Right lobe of liver (tissue), 6 donors: ENCODE results near the gene COL24A1. TPM values are rescaled to one million over a fixed set of nuclear protein-coding genes. Genes with fewer than 3 reads are reported as not detected.

Experiments used
- ATAC-seq, 4 donors: fragments of 200-7000 bp; cut with Tn5 transposase; one replicate each; pipeline ENCODE4 v1.9.1; 2020; ENCODE audit warnings: mild to moderate bottlenecking in 4 of 4, moderate library complexity in 4 of 4
- DNase-seq, 3 donors: peaks; one replicate each; pipeline ENCODE4 v3.0.0-alpha.2; 2020
- H3K27ac ChIP-seq, 3 donors: fragments of 200-600 bp; one replicate each; pipeline ENCODE4 v1.8.0; 2022
- H3K27me3 ChIP-seq, 2 donors: fragments of 200-600 bp; one replicate each; pipeline ENCODE4 v1.8.0; 2022
- H3K36me3 ChIP-seq, 4 donors: fragments of 200-600 bp; sonication (generic) in 1 of 4; one replicate each; pipeline versions ENCODE4 v1.5.1 to v1.8.0; 2017 to 2022; ENCODE audit warnings: control low read depth in 1 of 4
- H3K4me1 ChIP-seq, 4 donors: fragments of 200-600 bp; sonication (generic) in 1 of 4; one replicate each; pipeline versions ENCODE4 v1.5.1 to v1.8.0; 2017 to 2022; ENCODE audit warnings: control low read depth in 1 of 4
- H3K4me3 ChIP-seq, 3 donors: fragments of 200-600 bp; one replicate each; pipeline ENCODE4 v1.8.0; 2022
- H3K9me3 ChIP-seq, 4 donors: fragments of 200-600 bp; sonication (generic) in 1 of 4; one replicate each; pipeline versions ENCODE4 v1.5.1 to v1.8.0; 2017 to 2022; ENCODE audit warnings: control low read depth in 1 of 4
- CTCF ChIP-seq, 4 donors: fragments of 200-600 bp in 3 of 4; fragments of 450-650 bp in 1 of 4; IDR thresholded peaks; one replicate each; pipeline versions ENCODE4 v1.5.1 to v1.8.0; 2016 to 2022; ENCODE audit warnings: antibody characterized with exemption in 4 of 4, mild to moderate bottlenecking in 2 of 4
- POLR2A ChIP-seq: fragments of 450-650 bp; IDR thresholded peaks from one replicate; pipeline ENCODE4 v1.6.1; 2017; ENCODE audit warnings: antibody characterized with exemption, mild to moderate bottlenecking
- WGBS: methylation state at CpG from one replicate; pipeline ENCODE4 v1.1.6; 2018; ENCODE audit warnings: low coverage, low lambda C conversion rate; ENCODE audit not compliant: insufficient coverage; ENCODE audit errors: missing lambda C conversion rate; 5-methylcytosine and 5-hydroxymethylcytosine counted together
- intact Hi-C, 2 donors: fragments of 100-400 bp; cut with DNase I; formaldehyde crosslinking; loops; one replicate each; pipeline versions ENCODE4 v1.11.2 to v1.14.1; 2022
- total RNA-seq, 6 experiments: library from RNA; depleted of rRNA in 2 of 6; stranded (reverse); fragments of >200 nt in 2 of 6; fragmentation: NEBNext Ultra II Directional in 3 of 6; extraction: Animal tissue kit (Norgen Biotek cat#: 25700) in 3 of 6; gene quantifications; one replicate each; pipeline versions ENCODE4 v1.1.0 to v1.2.4, GENCODE V29; 2016 to 2023
- donor health status: DM: no; HTN: yes; CAD: no.
- donor health status: DM: no; HTN: no; CAD: no.
- donor health status: DM: no; HTN: no; CAD: no.
- donor health status: DM: no; HTN: yes; CAD: no.
- donor health status: DM: no; HTN: yes; CAD: no.

COL24A1 gene
- total RNA-seq, 6 experiments from 2014 or later, result 0.05 to 0.07 TPM; not detected in 4

DNA sequence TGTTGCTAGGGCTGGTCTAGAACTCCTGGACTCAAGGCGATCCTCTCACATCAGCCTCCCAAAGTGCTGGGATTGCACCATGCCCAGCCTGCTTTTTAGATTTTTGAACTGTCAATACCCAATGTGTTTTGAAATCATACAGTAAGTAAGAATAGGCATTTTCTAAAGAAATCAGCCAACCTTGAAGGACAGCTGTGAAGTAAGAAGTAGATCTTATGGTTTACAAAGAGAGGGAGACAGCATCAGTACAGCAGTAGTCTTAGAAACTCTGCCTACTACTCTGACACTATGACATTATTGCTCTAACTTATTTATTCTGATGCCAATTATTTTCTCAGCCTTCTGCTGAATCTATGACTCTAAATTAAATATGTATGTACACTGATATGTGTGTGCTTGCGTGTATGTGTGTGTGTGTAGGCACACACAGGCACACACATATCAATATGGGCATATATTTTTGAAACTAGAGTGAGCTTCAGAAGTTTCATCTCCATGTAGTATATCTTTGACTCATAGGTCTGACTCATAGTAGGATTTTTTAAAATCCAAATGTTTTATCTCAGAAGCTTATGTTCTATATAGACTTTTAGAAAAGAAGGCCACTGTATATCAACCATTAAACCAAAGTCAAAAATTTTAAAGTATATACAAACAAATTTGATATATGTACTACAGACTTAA lies 140.4 kb downstream of the COL24A1 start:
- Histone ChIP-seq H3K36me3 (no peaks in the 10 kb centered on the region), H3K4me1 (no peaks in the 10 kb centered on the region), H3K27ac (no peak overlapping the region), H3K4me3 (no peak overlapping the region), H3K27me3 (no peaks in the 10 kb centered on the region), H3K9me3 (no peaks in the 10 kb centered on the region)
- no peak for TF ChIP-seq CTCF (IDR thresholded peaks at IDR 0.05)
- no peak for TF ChIP-seq POLR2A
- intact Hi-C loops, result no loop called here
- DNase-seq (no peak), ATAC-seq (no peak)
- 63% methylated on average over 2 of the region's 2 CpGs for WGBS

DNA sequence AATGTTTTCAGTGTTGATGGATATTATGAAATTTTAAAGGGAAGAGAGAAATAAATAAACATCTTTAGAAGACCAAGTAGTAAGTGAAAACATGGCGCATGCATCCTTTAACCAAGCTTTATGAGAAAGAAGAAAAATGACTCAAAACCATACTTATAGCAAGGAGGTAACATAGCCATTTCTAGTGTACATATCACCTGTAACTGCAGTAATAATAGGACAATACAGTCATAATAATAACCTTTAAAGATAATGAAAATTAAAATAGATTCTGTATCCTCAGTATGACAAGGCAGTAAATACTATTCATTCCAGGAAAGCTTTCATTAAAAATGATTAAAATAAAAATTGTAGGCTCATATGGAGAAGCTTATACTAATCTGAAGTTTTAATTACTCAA lies 141.2 kb downstream of the COL24A1 start:
- no peaks in the 10 kb centered on the region for H3K9me3 ChIP-seq
- H3K4me1 ChIP-seq, result no peaks in the 10 kb centered on the region
- WGBS, result 75% methylated on average over 1 of the region's 1 CpG
- no peak overlapping the region for H3K27ac ChIP-seq
- ATAC-seq (no peak), DNase-seq (no peak)
- H3K27me3 ChIP-seq, result no peaks in the 10 kb centered on the region
- intact Hi-C loops, result no loop called here
- no peaks in the 10 kb centered on the region for H3K36me3 ChIP-seq
- no peak overlapping the region for H3K4me3 ChIP-seq
- TF ChIP-seq POLR2A, result no peak
- TF ChIP-seq CTCF (IDR thresholded peaks at IDR 0.05), result no peak

DNA sequence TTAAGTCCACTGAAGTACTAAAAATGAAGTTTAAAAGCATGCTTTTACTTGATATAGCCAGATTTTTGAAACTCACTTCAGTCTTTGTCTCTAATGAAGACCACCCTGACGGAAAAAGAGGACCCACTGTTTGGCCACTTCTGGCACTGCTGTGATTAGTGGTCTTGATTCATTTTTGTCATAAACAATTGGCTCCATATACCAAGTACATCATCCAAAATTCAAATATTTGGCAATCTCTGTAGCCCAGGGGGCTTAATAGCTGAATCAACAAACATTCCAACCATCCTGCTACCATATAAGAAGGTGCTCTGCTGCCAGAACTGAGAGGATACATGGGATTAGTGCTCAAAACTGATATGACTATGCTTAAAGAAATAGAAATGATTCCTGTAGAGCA lies 156.0 kb downstream of the COL24A1 start:
- ATAC-seq, result no peak
- no peak for DNase-seq
- H3K4me1 ChIP-seq, result no peaks in the 10 kb centered on the region
- TF ChIP-seq CTCF (IDR thresholded peaks at IDR 0.05), result no peak
- TF ChIP-seq POLR2A, result no peak
- no peaks in the 10 kb centered on the region for H3K27me3 ChIP-seq
- H3K27ac ChIP-seq, result no peak overlapping the region
- 0% methylated on average over 1 of the region's 1 CpG for WGBS
- H3K9me3 ChIP-seq, result peaks cover 0 to under 1% (median 0%) of the 10 kb centered on the region in 4 donors
- no peaks in the 10 kb centered on the region for H3K36me3 ChIP-seq
- no peak overlapping the region for H3K4me3 ChIP-seq
- intact Hi-C loops, result no loop called here

GRCh38 chr1:85998105-85998855 lies 158.3 kb downstream of the COL24A1 start:
- WGBS, result 49% methylated on average over 4 of the region's 4 CpGs
- no peak for ATAC-seq
- intact Hi-C loops, result no loop called here

More at GRCh38 chr1:85998105-85998855, 158.3 kb downstream of the COL24A1 start:
- Histone ChIP-seq H3K27ac (no peak overlapping the region), H3K36me3 (no peaks in the 10 kb centered on the region), H3K4me3 (no peak overlapping the region), H3K9me3 (no peaks in the 10 kb centered on the region), H3K4me1 (no peaks in the 10 kb centered on the region), H3K27me3 (no peaks in the 10 kb centered on the region)
- DNase-seq, result no peak
- TF ChIP-seq CTCF (IDR thresholded peaks at IDR 0.05), result no peak
- no peak for TF ChIP-seq POLR2A
